Measurements from ENCODE around the gene FPR1. TPM values are rescaled to one million over a fixed set of nuclear protein-coding genes. Genes with fewer than 3 reads are reported as not detected.
A peak's percentile ranks its signal among the peaks of the same experiment; 100 is the strongest.

FPR1 gene
- polyA plus RNA-seq, 1 donor, result 0.66 TPM

DNA sequence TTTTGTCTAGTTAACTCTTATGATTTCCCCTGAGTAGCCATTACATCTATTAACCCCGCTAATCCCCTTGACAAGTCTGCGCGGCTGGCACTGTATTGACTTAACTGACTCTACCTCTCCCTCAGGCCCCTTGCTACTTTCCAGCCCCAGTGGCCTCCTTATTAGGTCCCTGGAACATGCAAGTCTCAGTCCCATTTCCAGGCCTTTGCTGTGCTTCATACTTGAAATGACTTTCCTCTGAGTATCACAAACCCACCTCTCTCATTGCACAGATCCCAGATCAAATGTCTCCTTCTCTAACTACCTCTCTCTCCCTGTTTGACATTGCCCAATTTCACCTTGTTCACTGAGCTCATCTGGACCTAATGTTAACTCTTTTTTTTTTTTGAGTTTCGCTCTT lies 45.4 kb downstream of the FPR1 start:
- Histone ChIP-seq H3K27me3 (ENCODE audit: control insufficient read depth, insufficient read depth, low read length) (no peaks in the 10 kb centered on the region), H3K4me1 (ENCODE audit: control insufficient read depth, insufficient read depth, low read length) (peaks cover 26% of the 10 kb centered on the region), H3K4me3 (ENCODE audit: low read length) (no peak overlapping the region), H3K36me3 (ENCODE audit: control insufficient read depth, insufficient read depth, low read length) (peaks cover 19% of the 10 kb centered on the region), H3K27ac (ENCODE audit: low read length) (no peak overlapping the region), H3K9me3 (ENCODE audit: control insufficient read depth, low read depth, low read length) (peaks cover 2% of the 10 kb centered on the region)
- WGBS (ENCODE audit: insufficient coverage, low lambda C conversion rate), result 100% methylated on average over 1 of the region's 4 CpGs
- DNase-seq, result no peak

- no peak for DNase-seq
- Histone ChIP-seq H3K27me3 (ENCODE audit: control insufficient read depth, insufficient read depth, low read length) (no peaks in the 10 kb centered on the region), H3K9me3 (ENCODE audit: control insufficient read depth, low read depth, low read length) (peaks cover 2% of the 10 kb centered on the region), H3K4me3 (ENCODE audit: low read length) (peak overlapping the region; percentile 91), H3K36me3 (ENCODE audit: control insufficient read depth, insufficient read depth, low read length) (peaks cover 22% of the 10 kb centered on the region), H3K4me1 (ENCODE audit: control insufficient read depth, insufficient read depth, low read length) (peaks cover 27% of the 10 kb centered on the region), H3K27ac (ENCODE audit: low read length) (peak overlapping the region; percentile 96)
- no CpG with 5 or more reads among the region's 4 CpGs for whole genome bisulfite sequencing (ENCODE audit: insufficient coverage, low lambda C conversion rate)
Observed at GRCh38 chr19:51704626-51705025, 47.1 kb downstream of the FPR1 start.

DNA sequence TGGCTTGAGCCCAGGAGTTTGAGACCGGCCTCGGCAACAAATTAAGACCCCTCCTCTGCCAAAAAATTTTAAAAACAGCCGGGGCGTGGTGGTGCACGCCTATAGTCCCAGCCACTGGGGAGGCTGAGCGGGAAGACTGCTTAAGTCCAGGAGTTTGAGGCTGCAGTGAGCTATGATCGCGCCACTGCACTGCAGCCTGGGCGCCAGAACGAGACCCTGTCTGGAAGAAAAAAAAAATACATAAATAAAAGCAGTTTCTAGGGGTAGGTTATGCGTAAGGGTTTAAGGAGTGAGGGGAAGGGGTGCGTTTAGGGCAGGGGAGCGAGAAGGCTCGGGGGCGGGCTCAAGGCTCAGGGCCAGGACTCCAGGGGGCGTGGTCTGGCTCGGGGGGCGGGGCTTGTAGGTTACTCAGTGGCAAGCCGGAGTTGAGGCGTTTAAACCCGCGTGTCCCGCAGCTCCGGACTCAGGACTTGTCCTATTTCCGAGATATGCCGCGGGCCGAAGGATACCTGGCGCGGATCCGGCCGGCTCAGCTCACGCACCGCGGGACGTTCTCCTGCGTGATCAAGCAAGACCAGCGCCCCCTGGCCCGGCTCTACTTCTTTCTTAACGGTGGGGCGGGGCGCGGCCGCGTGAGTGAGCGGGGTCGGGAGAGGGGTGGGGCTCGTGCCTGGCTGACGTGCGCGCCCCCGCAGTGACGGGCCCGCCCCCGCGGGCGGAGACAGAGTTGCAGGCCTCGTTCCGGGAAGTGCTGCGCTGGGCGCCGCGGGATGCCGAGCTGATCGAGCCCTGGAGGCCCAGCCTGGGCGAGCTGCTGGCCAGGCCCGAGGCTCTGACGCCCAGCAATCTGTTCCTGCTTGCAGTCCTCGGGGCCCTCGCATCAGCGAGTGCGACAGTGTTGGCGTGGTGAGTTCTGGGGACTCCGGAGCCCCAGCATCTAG lies 47.8 kb downstream of the FPR1 start:
- Histone ChIP-seq H3K27ac (ENCODE audit: low read length) (peak overlapping the region; percentile 96), H3K9me3 (ENCODE audit: control insufficient read depth, low read depth, low read length) (peaks cover 2% of the 10 kb centered on the region), H3K4me3 (ENCODE audit: low read length) (peak overlapping the region; percentile 91), H3K4me1 (ENCODE audit: control insufficient read depth, insufficient read depth, low read length) (peaks cover 27% of the 10 kb centered on the region), H3K36me3 (ENCODE audit: control insufficient read depth, insufficient read depth, low read length) (peaks cover 30% of the 10 kb centered on the region), H3K27me3 (ENCODE audit: control insufficient read depth, insufficient read depth, low read length) (no peaks in the 10 kb centered on the region)
- WGBS (ENCODE audit: insufficient coverage, low lambda C conversion rate), result no CpG with 5 or more reads among the region's 74 CpGs
- DNase-seq, result peak; percentile 95 to 98

DNA sequence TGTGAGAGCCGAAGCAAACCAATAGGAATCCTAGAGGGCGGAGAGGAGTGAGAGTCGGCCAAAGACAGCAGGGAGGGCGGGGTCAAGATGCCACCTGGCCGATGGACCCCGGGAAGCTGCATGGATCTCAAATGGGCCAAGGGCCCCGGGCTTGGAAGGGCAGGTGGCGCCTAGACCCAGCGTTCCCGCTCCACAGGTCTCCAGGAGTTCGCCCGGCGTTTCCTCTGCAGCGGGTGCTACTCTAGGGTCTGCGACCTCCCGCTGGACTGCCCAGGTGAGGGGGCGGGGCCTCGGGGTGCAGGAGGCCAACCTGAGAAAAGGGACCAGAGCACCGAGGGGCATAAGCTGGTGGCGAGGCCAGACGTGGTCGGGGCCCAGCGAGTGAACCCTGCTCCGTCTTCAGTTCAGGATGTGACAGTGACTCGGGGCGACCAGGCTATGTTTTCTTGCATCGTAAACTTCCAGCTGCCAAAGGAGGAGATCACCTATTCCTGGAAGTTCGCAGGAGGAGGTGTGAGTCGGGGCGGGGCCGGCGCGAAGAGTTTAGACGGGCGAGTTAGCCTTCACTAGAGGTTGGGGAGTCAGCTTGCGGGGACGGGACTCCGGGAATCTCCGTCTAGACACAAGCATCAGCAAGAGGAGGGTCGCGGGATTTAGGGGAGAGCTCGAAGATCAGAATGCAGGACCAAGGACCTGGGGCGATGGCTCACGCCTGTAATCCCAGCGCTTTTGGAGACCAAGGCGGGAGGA lies 48.7 kb downstream of the FPR1 start:
- H3K4me1 ChIP-seq (ENCODE audit: control insufficient read depth, insufficient read depth, low read length), result peaks cover 27% of the 10 kb centered on the region
- H3K9me3 ChIP-seq (ENCODE audit: control insufficient read depth, low read depth, low read length), result peaks cover 2% of the 10 kb centered on the region
- no CpG with 5 or more reads among the region's 46 CpGs for WGBS (ENCODE audit: insufficient coverage, low lambda C conversion rate)
- peak overlapping the region; percentile 91 for H3K4me3 ChIP-seq (ENCODE audit: low read length)
- DNase-seq, result peak; percentile 41 to 76
- H3K27me3 ChIP-seq (ENCODE audit: control insufficient read depth, insufficient read depth, low read length), result no peaks in the 10 kb centered on the region
- H3K27ac ChIP-seq (ENCODE audit: low read length), result peak overlapping the region; percentile 96
- H3K36me3 ChIP-seq (ENCODE audit: control insufficient read depth, insufficient read depth, low read length), result peaks cover 38% of the 10 kb centered on the region

DNA sequence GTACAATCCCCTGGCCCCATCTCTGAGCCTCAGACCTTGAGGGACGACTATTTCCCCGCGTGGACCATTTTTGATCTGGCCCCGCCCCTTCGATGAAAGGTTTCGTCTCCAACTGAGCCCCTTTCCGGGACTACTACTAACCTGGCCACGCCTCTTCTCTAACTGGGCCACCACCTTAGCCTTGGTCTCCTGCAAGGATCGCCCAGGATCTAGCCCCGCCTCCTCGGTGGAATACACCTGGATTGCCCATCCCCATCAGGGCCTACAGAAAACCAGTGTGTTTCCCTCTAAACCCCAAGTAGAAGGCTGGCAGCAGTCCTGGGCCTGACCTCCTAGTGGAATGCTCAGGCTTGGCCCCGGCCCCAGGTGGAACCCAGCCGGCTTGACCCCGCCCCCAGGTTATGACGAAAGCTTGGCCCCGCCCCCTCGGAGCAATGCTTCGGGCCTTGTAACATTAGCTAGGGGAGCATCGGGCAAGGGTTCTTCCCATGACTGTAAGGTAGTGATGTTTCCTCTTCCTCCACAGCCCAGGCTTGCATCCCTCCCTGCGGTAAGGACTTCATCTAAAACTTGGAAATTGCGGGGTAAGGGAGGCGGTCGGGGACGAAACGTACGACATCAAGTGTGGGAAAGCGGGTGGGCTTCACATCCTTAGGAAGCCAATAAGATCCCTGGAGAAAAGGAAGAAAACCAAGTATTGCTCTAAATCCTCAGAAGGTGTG lies 49.4 kb downstream of the FPR1 start:
- WGBS (ENCODE audit: insufficient coverage, low lambda C conversion rate), result no CpG with 5 or more reads among the region's 27 CpGs
- H3K36me3 ChIP-seq (ENCODE audit: control insufficient read depth, insufficient read depth, low read length), result peaks cover 41% of the 10 kb centered on the region

GRCh38 chr19:51701468-51702100 lies 50.1 kb downstream of the FPR1 start:
- H3K4me3 ChIP-seq (ENCODE audit: low read length), result peak overlapping the region; percentile 91
- peaks cover 46% of the 10 kb centered on the region for H3K36me3 ChIP-seq (ENCODE audit: control insufficient read depth, insufficient read depth, low read length)
- H3K27ac ChIP-seq (ENCODE audit: low read length), result peak overlapping the region; percentile 96
- H3K27me3 ChIP-seq (ENCODE audit: control insufficient read depth, insufficient read depth, low read length), result no peaks in the 10 kb centered on the region
- peaks cover 2% of the 10 kb centered on the region for H3K9me3 ChIP-seq (ENCODE audit: control insufficient read depth, low read depth, low read length)
- peaks cover 27% of the 10 kb centered on the region for H3K4me1 ChIP-seq (ENCODE audit: control insufficient read depth, insufficient read depth, low read length)
- no peak for DNase-seq
- no CpG with 5 or more reads among the region's 12 CpGs for WGBS (ENCODE audit: insufficient coverage, low lambda C conversion rate)

More for the DNA sequence above, 49.4 kb downstream of the FPR1 start:
- peak; percentile 76 to 89 for DNase-seq
- Histone ChIP-seq H3K9me3 (ENCODE audit: control insufficient read depth, low read depth, low read length) (peaks cover 2% of the 10 kb centered on the region), H3K4me1 (ENCODE audit: control insufficient read depth, insufficient read depth, low read length) (peaks cover 27% of the 10 kb centered on the region), H3K27me3 (ENCODE audit: control insufficient read depth, insufficient read depth, low read length) (no peaks in the 10 kb centered on the region), H3K27ac (ENCODE audit: low read length) (peak overlapping the region; percentile 96), H3K4me3 (ENCODE audit: low read length) (peak overlapping the region; percentile 91)

- WGBS (ENCODE audit: insufficient coverage, low lambda C conversion rate), result no CpG with 5 or more reads among the region's 5 CpGs
- H3K27me3 ChIP-seq (ENCODE audit: control insufficient read depth, insufficient read depth, low read length), result no peaks in the 10 kb centered on the region
- H3K27ac ChIP-seq (ENCODE audit: low read length), result no peak overlapping the region
- no peak overlapping the region for H3K4me3 ChIP-seq (ENCODE audit: low read length)
- H3K4me1 ChIP-seq (ENCODE audit: control insufficient read depth, insufficient read depth, low read length), result peaks cover 22% of the 10 kb centered on the region
- H3K9me3 ChIP-seq (ENCODE audit: control insufficient read depth, low read depth, low read length), result peaks cover 2% of the 10 kb centered on the region
- DNase-seq, result no peak
- H3K36me3 ChIP-seq (ENCODE audit: control insufficient read depth, insufficient read depth, low read length), result peaks cover 43% of the 10 kb centered on the region
Observed at GRCh38 chr19:51699170-51699569, 52.5 kb downstream of the FPR1 start.

DNA sequence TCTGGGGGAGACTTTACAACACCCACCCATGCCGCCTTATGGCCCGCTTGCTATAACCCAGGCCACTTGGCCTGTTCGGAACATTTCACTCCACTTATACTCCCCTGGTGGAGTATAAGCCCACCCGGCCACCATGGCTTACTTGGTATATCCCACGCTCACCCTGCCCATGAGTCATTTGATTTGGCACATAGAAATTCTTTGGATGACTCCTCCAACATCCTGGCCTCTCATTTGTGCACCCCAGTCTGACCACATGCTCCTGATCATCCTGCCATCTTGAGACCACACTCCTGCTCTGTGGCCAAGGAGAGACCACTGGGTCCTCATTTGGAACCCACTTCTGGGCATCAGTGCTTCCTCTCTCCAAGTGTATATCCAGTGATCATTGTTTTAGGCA lies 53.4 kb downstream of the FPR1 start:
- 100% methylated on average over 1 of the region's 5 CpGs for WGBS (ENCODE audit: insufficient coverage, low lambda C conversion rate)
- peaks cover 50% of the 10 kb centered on the region for H3K36me3 ChIP-seq (ENCODE audit: control insufficient read depth, insufficient read depth, low read length)
- no peak for DNase-seq
- H3K9me3 ChIP-seq (ENCODE audit: control insufficient read depth, low read depth, low read length), result peaks cover 2% of the 10 kb centered on the region
- H3K4me1 ChIP-seq (ENCODE audit: control insufficient read depth, insufficient read depth, low read length), result peaks cover 18% of the 10 kb centered on the region
- no peak overlapping the region for H3K27ac ChIP-seq (ENCODE audit: low read length)
- no peak overlapping the region for H3K4me3 ChIP-seq (ENCODE audit: low read length)
- no peaks in the 10 kb centered on the region for H3K27me3 ChIP-seq (ENCODE audit: control insufficient read depth, insufficient read depth, low read length)

DNA sequence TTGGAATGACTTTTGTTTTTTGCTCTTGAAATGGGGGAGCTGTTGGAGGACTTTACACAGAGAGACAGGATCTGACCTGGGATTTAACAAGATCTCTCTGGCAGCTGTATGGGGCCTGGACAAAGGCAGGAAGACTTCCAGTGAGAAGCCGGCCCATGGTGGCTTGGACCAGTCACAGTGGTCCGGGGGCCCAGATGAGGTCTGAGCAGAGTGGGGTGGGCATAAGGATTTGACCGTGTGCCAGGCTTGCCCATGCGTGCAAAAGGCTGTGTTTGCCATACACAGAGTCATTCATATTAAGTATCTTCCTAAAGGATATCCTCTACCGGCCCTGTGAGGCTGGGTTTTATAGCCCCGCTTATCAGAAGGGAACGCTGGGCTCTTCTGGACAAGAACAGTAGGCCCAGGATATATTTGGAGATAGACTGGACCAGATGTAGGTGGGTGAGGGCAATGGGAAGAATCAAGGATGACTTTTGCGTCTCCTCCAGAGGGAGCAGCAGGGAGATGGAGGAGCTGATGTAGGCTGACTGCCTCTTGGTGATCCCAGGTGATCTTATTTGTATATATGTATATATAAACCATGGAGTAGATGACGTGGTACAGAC lies 54.4 kb downstream of the FPR1 start:
- Histone ChIP-seq H3K36me3 (ENCODE audit: control insufficient read depth, insufficient read depth, low read length) (peaks cover 54% of the 10 kb centered on the region), H3K9me3 (ENCODE audit: control insufficient read depth, low read depth, low read length) (no peaks in the 10 kb centered on the region), H3K4me1 (ENCODE audit: control insufficient read depth, insufficient read depth, low read length) (peaks cover 10% of the 10 kb centered on the region), H3K4me3 (ENCODE audit: low read length) (no peak overlapping the region), H3K27ac (ENCODE audit: low read length) (no peak overlapping the region), H3K27me3 (ENCODE audit: control insufficient read depth, insufficient read depth, low read length) (no peaks in the 10 kb centered on the region)
- DNase-seq, result no peak
- WGBS (ENCODE audit: insufficient coverage, low lambda C conversion rate), result 100% methylated on average over 1 of the region's 9 CpGs
